HuH-7 (cell line): ENCODE results near the gene EIF4B.

ENCODE experiments used
- DNase-seq: peaks from one replicate; pipeline ENCODE4 v3.0.0; 2011; ENCODE audit warnings: low spot score

The EIF4B gene

DNA sequence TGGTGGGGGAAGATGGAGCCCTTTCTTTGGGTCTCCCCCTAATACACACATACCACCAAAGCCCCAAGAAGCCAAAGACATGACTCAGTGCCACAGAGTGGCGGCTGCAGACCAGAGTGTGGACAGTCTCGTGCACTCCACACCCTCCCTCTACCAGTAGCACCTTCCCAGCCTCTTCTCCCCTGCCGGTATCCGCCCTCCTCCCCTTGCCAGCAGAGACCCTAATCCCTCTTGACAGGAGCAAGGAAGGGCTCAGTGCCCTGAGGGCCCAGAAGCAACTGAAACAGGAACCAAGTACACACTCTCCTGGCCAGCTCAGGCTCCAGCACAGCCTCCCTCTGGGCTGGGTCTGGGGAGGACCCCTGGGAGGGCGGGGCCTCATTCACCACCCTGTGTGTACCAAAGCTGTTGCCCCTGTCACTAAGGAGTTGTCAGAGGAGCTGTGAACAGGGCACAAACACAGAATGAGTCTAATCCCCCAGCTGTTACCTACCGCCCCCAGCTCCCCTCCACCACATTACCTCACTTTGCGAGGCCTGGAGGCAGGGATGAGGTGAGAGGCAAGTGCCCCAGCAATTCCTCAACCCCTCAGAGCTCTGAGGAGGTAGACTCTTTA lies 64.7 kb downstream of the EIF4B start:
- no peak for DNase-seq

DNA sequence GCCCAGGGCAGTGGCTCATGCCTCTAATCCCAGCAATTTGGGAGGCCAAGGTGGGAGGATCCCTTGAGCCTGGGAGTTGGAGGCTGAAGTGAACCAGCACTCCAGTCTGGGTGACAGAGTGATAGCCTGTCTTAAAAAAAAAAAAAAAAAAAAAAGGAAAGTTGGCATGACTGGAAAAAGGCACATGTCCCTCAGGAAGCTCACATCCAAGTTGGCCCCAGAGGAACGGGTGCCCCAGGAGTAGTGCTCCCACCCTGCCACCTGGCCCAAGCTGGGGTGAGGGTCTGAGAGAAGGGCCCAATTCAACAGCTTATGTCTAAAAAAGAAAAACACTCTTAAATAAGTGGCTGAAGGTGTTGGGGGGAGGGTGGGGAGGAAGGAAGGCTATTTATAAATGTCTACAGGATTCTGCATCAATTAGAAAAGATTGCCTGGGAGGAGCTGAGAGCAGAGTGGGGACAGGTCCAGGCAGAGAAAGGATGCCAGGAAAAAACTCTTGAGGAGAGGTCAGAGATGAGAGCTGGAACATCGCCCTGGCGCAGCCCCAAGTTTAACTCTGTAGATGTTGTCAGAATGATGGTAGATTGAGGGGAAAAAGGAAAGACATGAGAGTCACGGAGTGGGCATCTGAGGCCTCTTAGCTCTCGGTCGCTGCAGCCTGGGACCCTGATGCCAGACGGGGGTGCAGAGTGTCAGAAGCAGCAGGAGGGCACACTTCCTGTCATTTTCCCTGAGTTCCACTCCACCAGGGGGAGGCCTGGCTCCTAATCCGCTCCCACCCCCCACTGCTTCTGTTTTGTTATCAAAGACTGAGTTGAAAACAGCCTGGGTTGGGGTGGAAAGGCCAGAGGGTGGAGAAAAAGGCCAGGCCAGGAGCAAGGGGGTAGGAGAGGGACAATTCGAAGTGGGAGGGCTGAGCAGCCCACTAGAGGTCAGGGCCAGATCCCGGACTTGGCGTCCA lies 65.6 kb downstream of the EIF4B start:
- DNase-seq: no peak

GRCh38 chr12:53073881-53074280 lies 67.6 kb downstream of the EIF4B start:
- DNase-seq: no peak

DNA sequence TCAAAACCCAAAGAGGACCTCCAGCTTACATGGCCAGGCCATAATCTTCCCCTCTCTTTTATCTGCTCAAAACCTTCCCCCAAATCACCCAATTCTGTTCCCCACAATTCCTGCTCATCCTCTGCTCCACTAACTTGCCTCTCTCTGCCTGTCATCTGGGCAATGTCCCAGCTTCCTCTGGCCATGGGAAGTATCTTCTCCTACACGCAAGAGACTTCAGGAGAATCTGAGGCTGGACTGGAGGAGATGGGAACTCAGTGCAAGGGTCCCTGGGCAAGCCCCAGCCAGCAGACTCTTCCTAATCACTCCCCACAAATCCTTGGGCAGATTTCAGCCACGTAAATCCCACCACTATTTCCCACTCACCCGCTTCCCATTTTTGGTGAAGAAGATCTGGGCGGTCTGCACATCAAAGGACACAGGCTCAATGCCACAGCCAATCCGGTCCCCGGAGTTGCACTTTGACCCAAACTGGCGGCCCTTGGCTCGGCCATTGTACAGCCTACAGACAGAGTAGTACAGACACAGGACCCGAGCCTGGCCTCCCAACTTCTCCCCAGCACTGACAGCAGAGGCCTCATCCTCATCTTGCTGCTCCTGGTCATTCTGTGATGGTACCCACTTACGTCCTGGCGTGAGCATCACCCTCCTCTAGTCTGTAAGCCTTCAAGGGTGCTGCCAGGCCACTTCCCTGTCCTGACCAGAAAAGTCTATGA lies 68.2 kb downstream of the EIF4B start:
- no peak for DNase-seq

GRCh38 chr12:53074999-53075370 lies 68.7 kb downstream of the EIF4B start:
- no peak for DNase-seq

DNA sequence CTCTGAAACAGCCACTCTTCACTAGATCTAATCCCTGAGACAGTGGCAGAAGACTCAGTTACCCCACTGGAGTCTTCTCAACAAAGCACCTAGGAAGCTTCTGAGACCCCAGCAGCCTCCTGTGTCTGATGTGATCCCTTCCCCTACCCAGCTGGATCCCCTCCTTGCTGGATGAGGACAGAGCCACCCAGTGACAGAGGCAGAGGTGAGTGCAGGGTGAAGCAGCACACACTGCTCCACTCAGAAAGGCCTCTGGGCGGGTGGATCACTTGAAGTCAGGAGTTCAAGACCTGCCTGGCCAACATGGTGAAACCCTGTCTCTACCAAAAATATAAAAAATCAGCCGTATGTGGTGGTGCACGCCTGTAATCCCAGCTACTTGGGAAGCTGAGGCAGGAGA lies 70.2 kb downstream of the EIF4B start:
- no peak for DNase-seq

GRCh38 chr12:53077030-53077429 lies 70.8 kb downstream of the EIF4B start:
- no peak for DNase-seq

GRCh38 chr12:53078425-53079225 lies 72.4 kb downstream of the EIF4B start:
- no peak for DNase-seq

- DNase-seq: peak; percentile 100
Measured at GRCh38 chr12:53079226-53080117, 73.2 kb downstream of the EIF4B start, which contains the start of gene SPRYD3. Gene SPRYD3, minus strand, starts transcription at chr12:53079390. Its CDS starts 57 bp downstream, at chr12:53079333.

GRCh38 chr12:53082637-53083175 lies 76.5 kb downstream of the EIF4B start:
- DNase-seq: no peak

GRCh38 chr12:53086361-53086760 lies 80.1 kb downstream of the EIF4B start:
- no peak for DNase-seq

DNA sequence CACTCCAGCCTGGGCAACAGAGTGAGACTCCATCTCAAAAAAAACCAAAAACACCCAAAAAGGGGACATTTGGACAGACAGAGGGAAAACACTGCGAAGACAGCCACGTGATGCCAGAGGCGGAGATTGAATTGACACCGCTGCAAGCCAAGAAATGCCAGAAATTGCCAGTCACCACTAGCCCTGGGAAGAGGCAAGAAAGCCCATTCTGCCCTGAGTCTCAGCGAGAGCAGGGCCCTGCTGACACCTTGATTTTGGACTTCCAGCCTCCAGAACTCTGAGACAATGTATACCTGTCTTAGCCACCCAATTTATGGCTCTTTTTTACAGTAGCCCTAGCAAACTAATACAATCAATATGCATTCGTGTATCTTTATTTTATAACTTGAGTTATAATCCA lies 83.8 kb downstream of the EIF4B start:
- DNase-seq: no peak

DNA sequence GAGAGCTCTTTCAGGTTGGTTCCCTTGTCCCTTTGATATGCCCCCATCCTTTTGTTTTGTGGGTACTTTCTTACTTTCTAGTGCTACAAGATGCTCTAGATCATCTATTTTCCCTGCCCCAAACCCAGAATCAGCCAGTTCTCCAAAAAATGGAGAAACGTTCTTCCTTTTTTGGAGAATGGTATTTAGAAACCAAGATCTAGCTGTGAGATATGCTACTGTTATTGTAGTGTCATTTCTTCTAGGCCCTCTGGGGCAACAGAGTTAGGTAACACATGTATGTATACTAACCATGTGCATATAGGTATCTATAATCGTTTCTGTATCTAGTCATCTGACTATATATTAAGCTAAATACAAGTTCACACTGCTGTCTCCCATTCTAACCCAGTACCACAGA lies 84.3 kb downstream of the EIF4B start:
- no peak for DNase-seq

DNA sequence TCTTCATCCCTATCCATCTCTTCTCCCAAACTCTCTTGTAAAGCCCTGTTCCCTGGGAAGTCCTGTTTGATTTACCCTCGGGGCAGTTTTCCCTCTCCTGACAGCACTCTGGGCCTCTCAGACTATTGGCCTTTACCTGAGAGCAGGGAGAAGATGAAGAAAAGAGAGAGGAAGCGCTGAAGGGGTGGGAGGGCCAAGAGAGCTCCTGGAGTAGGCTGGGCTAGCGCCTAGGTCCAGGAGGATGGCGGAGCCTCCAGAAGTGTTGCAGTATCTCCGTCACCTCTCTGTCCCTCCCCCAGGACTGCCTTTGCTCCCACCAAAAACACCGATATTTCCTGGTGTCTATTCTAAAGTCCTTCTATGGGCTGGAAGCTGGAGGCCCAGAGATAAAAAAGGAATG lies 85.5 kb downstream of the EIF4B start:
- DNase-seq: no peak
